Left ventricle myocardium inferior (tissue), 1 donor: Measurements from ENCODE around the gene ATP6V0C. TPM values are rescaled to one million over a fixed set of nuclear protein-coding genes. Genes with fewer than 3 reads are reported as not detected.
"Not testable (repeated sequence)": the region's sequence is repeated elsewhere in the genome, so short reads cannot be mapped to it uniquely, and the experiment has no call there.

ENCODE experiments used
- DNase-seq: peaks from one replicate; pipeline ENCODE4 v3.0.0-alpha.2; 2020
- H3K27ac ChIP-seq: fragments of 200-600 bp; replicated peaks from 2 replicates; pipeline ENCODE4 v1.8.0; 2021
- H3K27me3 ChIP-seq: fragments of 200-600 bp; 2 replicates; pipeline ENCODE4 v1.8.0; 2021; ENCODE audit warnings: low read depth
- H3K36me3 ChIP-seq: fragments of 200-600 bp; 2 replicates; pipeline ENCODE4 v1.8.0; 2021
- H3K4me1 ChIP-seq: fragments of 200-600 bp; 2 replicates; pipeline ENCODE4 v1.8.0; 2021
- H3K4me3 ChIP-seq: fragments of 200-600 bp; 2 replicates; pipeline ENCODE4 v1.8.0; 2021; ENCODE audit warnings: mild to moderate bottlenecking, moderate library complexity
- H3K9me3 ChIP-seq: fragments of 200-600 bp; replicated peaks from 2 replicates; pipeline ENCODE4 v1.8.0; 2021
- intact Hi-C: fragments of 100-400 bp; cut with micrococcal nuclease; formaldehyde crosslinking; loops from one replicate; pipeline ENCODE4 v1.11.0; 2022
- total RNA-seq: library from RNA; stranded (reverse); fragmentation: NEBNext Ultra II Directional; extraction: Animal tissue kit (Norgen Biotek cat#: 25700); gene quantifications from one replicate; pipeline ENCODE4 v1.2.1, GENCODE V29; 2021
- TF ChIP-seq, protein P1 (sequence below): fragments of 200-600 bp; IDR thresholded peaks from 2 replicates; pipeline ENCODE4 v1.8.0; 2021; ENCODE audit warnings: antibody characterized with exemption, mild to moderate bottlenecking, borderline replicate concordance
- donor health status: DM: no; HTN: yes; CAD: no; lungs with severe emphysema.

Gene ATP6V0C
- total RNA-seq, 1 donor from 2014 or later, result 128 TPM

DNA sequence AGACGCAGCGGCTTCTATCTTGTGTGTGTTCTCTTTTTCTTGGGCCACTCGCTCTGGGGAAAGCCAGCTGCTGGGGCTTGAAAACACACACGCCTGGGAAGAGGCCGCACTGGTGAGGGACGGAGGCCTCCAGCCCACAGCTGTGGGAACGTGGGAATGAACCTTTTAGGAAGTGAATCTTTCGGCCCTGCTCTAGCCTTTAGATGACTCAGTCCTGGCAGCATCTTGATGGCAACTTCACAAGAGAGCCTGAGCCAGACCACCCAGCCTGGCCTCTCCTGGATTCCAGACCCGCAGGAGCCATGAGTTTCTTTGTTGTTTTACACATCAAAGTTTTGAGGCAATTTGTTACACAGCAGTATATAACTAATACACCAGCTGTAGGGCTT, 21.9 kb downstream of the ATP6V0C start:
- DNase-seq, result no peak
- no peak overlapping the region for H3K4me3 ChIP-seq
- no peaks in the 10 kb centered on the region for H3K9me3 ChIP-seq
- no peaks in the 10 kb centered on the region for H3K27me3 ChIP-seq
- H3K27ac ChIP-seq, result peak overlapping the region; percentile 92
- H3K36me3 ChIP-seq, result no peaks in the 10 kb centered on the region
- intact Hi-C loops, result no loop called here
- peaks cover 55% of the 10 kb centered on the region for H3K4me1 ChIP-seq
- TF ChIP-seq, protein P1, sequence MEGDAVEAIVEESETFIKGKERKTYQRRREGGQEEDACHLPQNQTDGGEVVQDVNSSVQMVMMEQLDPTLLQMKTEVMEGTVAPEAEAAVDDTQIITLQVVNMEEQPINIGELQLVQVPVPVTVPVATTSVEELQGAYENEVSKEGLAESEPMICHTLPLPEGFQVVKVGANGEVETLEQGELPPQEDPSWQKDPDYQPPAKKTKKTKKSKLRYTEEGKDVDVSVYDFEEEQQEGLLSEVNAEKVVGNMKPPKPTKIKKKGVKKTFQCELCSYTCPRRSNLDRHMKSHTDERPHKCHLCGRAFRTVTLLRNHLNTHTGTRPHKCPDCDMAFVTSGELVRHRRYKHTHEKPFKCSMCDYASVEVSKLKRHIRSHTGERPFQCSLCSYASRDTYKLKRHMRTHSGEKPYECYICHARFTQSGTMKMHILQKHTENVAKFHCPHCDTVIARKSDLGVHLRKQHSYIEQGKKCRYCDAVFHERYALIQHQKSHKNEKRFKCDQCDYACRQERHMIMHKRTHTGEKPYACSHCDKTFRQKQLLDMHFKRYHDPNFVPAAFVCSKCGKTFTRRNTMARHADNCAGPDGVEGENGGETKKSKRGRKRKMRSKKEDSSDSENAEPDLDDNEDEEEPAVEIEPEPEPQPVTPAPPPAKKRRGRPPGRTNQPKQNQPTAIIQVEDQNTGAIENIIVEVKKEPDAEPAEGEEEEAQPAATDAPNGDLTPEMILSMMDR, result no peak

DNA sequence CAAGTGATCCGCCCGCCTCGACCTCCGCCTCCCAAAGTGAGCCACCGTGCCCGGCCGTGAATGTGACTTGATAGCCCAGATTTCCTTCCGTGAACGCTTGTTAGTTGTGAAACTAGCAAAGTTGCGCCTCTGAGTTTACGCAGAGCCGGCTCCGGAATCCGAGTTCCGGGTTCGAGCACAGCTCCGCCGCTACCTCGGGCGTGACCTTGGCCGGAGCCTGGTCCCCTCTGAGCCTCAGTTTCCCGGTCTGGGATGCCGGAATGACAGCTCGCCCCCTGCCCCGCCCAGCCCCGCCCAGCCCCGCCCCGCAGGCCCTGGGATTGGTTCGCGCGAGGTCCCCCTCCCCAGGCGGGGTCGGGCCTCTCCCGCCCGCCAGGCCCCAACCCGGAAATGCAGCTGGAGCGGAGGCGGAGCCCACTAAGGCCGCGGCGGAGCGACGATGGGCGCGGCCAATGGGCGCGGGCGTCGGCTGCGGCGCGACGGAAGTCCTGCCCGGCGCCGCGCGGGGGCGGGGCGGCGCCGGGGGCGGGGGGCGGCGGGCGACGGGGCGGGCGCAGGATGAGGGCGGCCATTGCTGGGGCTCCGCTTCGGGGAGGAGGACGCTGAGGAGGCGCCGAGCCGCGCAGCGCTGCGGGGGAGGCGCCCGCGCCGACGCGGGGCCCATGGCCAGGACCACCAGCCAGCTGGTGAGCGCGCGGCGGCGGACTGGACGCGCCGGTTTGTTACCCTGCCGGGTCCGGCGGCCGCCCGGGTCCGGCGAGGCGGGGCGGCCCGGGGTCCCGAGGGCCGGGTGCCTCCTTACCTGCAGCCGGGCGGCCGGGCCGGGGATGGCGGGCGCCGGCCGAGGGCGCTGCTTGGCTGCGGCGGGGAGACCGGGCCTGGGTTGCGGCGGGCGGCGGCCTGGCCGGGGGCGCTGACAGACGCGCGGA, 24.0 kb downstream of the ATP6V0C start, which contains the start of gene PDPK1:
Gene PDPK1, plus strand, starts transcription at position 571 of the 929 bp plus-strand sequence. Its CDS starts 92 bp downstream, at position 663.
- DNase-seq, result peak; percentile 95
- Histone ChIP-seq H3K27me3 (no peaks in the 10 kb centered on the region), H3K36me3 (no peaks in the 10 kb centered on the region), H3K4me1 (peaks cover 55% of the 10 kb centered on the region), H3K9me3 (no peaks in the 10 kb centered on the region), H3K4me3 (peak within 1 kb of the TSS; percentile 74), H3K27ac (peak within 1 kb of the TSS; percentile 92)
- intact Hi-C loops, result no loop called here
- TF ChIP-seq, protein P1, result no peak

DNA sequence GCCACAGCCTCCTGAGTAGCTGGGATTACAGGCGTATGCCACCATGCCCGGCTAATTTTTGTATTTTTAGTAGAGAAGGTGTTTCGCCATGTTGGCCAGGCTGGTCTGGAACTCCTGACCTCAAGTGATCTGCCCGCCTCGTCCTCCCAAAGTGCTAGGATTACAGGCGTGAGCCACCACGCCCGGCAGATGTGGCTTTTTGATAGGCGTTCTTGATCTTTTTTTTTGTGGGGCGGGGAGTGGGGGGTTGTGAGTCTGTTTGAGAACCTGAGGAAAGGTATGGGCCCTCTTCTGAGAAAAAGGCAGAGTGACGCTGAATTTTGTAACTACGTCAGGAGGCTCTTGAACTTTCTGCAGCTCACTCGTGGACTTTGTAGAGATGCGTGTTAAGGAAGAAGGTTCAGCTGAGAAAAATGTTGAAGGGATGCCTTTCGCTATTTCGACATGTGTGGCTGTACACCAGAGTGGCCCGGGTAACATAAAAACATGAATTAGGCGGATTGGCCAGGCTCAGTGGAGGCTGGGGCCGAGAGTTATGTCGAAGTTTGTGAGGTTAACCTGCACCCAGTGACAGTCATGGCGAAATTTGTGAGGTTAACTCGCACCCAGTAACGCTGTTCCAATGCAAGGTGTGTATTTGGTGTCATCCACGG, 25.6 kb downstream of the ATP6V0C start:
- H3K27ac ChIP-seq, H3K36me3 ChIP-seq, H3K9me3 ChIP-seq, DNase-seq, H3K27me3 ChIP-seq, intact Hi-C loops: not testable (repeated sequence)
- Histone ChIP-seq H3K4me1 (peaks cover 58% of the 10 kb centered on the region), H3K4me3 (peak overlapping the region; percentile 74)

DNA sequence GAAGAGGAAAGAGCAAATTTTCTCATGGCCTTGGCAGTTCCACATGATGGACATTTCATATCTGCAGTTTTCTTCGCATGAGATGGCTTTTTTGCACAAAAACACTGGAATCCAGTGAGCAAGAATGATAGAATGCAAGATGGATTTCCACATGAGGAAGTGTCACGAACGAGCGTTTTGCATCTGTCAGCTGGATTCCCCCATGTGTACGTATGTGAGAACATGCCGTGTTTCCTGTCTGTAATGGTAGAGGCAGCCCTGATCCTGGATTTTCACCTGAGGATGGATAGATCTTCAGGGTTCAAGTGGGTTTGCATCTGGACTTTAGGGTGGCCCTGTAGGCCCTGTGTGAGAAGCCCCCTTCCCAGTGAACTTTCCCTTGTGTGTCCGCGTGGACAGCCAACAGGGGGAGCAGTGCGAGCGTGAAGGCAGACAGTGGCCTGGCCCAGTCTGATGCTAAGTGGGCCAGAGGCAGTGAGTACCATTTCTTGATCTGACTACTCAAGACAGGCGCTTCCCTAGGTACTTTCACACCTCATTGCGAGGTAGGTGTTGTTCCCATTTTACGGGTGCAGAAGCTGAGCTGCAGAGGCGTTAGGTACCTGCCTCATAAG, 26.2 kb downstream of the ATP6V0C start:
- DNase-seq, H3K27ac ChIP-seq, intact Hi-C loops, H3K36me3 ChIP-seq, H3K27me3 ChIP-seq, H3K9me3 ChIP-seq: not testable (repeated sequence)
- Histone ChIP-seq H3K4me1 (peaks cover 58% of the 10 kb centered on the region), H3K4me3 (peak overlapping the region; percentile 74)
- TF ChIP-seq, protein P1, result peak; percentile 57

DNA sequence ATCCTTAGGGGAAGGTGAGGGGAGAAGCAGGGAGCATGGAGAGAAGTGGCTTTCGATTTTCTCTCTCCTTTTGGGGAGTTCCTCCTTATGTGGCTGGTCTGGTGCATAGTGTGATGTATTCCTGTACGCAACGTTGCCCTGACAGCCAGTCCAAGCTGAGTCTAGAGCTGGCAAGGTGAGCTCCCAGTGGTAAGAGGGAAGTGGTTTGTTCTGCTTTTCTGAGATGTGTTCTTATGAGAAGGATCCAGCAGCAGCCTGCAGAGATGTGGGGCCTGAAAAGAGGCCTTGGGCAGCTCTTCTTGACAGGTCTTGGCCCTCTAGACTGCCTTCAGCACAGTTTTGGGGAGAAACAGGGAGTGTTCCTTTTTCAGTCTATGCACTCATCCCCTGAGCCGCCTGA, 27.2 kb downstream of the ATP6V0C start:
- H3K36me3 ChIP-seq, H3K4me3 ChIP-seq, H3K27ac ChIP-seq, H3K27me3 ChIP-seq, intact Hi-C loops, DNase-seq, H3K9me3 ChIP-seq: not testable (repeated sequence)
- H3K4me1 ChIP-seq, result peaks cover 64% of the 10 kb centered on the region

DNA sequence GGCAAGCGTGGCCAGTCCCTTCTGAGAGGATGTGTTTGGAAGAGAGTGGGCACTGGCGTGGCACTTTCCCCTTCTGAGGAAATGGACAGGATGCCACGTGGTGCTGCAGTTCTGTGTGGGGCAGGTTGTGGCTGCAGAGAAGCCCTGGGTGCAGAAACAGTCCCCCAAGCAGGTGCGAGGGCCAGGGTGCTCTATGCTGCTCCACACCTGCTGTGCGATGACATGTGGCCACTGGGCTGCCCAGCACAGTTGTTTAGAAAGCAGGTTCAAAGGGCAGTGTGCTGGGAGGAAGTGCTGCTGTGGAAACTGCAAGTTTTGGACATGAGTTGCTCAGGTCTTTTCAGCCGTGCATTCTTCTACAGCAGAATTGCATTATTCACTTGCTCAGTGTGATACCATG, 27.7 kb downstream of the ATP6V0C start:
- H3K27me3 ChIP-seq, H3K4me3 ChIP-seq, DNase-seq, H3K27ac ChIP-seq, H3K9me3 ChIP-seq, H3K36me3 ChIP-seq, intact Hi-C loops: not testable (repeated sequence)
- H3K4me1 ChIP-seq, result peaks cover 66% of the 10 kb centered on the region

DNA sequence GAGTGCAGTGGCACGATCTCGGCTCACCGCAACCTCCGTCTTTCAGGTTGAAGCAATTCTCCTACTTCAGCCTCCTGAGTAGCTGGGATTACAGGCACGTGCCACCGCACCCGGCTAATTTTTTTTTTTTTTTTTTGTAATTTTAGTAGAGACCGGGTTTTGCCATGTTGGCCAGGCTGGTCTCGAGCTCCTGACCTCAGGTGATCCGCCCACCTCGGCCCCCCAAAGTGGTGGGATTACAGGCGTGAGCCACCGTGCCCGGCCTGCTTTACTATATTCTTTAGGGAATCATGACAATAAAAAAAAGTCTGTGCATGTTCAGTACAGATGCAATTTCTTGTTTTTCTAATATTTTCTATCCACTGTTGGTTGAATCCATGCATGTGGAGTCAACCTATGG, 30.0 kb downstream of the ATP6V0C start:
- H3K4me3 ChIP-seq, H3K36me3 ChIP-seq, DNase-seq, H3K9me3 ChIP-seq, H3K27ac ChIP-seq, H3K27me3 ChIP-seq, intact Hi-C loops: not testable (repeated sequence)
- peaks cover 55% of the 10 kb centered on the region for H3K4me1 ChIP-seq

DNA sequence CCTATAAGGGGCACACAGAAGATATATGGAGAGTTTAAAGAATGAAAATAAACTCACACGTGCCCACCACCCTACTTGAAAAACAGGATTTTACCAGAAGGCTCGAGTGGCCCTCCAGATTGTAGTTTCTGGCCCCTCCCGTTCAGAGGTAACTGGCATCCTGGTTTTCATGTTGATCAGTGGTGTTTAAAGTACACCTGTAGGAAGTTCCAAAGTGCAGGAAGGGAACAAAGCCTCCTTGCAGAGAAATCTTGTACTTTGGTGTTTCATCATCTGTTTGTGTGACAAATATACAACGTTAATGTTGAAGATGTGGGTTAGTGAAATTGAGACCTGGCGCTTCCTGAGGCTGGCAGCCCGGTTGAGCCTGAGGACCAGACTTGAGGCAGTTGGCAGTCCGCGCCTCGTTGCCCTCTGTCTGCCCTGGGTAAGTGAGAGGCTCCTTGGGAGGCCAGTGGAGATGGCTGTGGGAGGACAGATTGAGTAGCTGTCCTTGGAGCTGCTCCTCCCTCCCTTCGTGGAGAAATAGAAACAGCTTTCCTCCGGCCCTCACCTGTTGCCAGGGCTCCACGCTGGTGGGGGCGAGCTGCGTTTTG, 36.6 kb downstream of the ATP6V0C start:
- intact Hi-C loops, H3K4me3 ChIP-seq, H3K27me3 ChIP-seq, H3K9me3 ChIP-seq, H3K36me3 ChIP-seq, H3K27ac ChIP-seq, DNase-seq: not testable (repeated sequence)
- peaks cover 12% of the 10 kb centered on the region for H3K4me1 ChIP-seq

DNA sequence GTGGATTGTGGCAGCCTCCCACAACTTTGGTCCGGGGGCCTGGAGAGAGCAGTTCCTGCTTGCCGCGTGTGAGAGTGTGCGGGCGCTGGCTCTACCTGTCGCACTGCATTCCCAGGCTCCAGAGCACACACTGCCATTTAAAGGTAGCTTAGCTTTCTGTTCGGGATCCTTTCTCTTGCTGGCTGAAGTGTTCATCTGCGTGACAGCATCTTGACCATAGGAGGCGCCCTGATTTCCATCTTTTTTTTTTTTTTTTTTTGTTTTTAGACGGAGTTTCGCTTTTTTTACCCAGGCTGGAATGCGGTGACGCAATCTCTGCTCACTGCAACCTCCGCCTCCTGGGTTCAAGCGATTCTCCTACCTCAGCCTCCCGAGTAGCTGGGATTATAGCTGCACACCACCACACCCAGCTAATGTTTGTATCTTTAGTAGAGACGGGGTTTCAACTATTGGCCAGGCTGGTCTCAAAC, 37.7 kb downstream of the ATP6V0C start:
- H3K4me3 ChIP-seq, intact Hi-C loops, H3K9me3 ChIP-seq, H3K27ac ChIP-seq, DNase-seq, H3K36me3 ChIP-seq, H3K4me1 ChIP-seq, H3K27me3 ChIP-seq: not testable (repeated sequence)
